ENCODE results near the gene GAGE10.

The GAGE10 gene

DNA sequence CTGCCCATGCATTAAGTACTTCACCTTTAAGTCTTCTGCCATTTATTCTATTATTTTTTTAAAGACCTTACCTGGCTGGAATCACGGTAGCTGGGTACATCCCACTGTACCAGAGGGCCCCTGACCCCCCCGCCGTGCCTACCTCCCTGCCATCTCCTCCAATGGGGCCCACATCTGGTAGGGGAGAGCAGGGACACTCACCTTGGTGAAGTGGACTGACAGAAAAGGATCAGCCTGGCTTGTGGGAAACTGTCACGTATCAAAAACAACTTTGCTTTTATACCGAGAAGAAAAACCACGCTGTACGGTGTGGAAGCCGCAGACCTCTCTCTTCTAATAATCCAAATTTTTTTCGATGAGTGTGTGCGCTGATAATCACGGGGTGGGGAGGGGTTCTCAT, 39.0 kb upstream of the GAGE10 start, which contains the start of gene FOXP3:
FOXP3 (minus strand) TSS at position 251 of the 400 bp plus-strand sequence. CDS start 6,205 bp downstream, outside the sequence.
- DNase-seq = no peak
- Histone ChIP-seq H3K36me3 (ENCODE audit: control insufficient read depth, insufficient read depth, low read length) (no peaks in the 10 kb centered on the region), H3K4me1 (ENCODE audit: control insufficient read depth, insufficient read depth, low read length, poor library complexity, severe bottlenecking) (peaks cover 3% of the 10 kb centered on the region), H3K27me3 (replicated peaks; ENCODE audit: control insufficient read depth, insufficient read depth, low read length, poor library complexity, severe bottlenecking) (no peaks in the 10 kb centered on the region), H3K9me3 (ENCODE audit: control insufficient read depth, low read length) (no peaks in the 10 kb centered on the region), H3K27ac (ENCODE audit: insufficient read depth, low read length, poor library complexity, severe bottlenecking) (peak within 1 kb of the TSS; percentile 45), H3K4me3 (ENCODE audit: insufficient read depth, low read depth, low read length, poor library complexity, severe bottlenecking) (no peak within 1 kb of the TSS)

DNA sequence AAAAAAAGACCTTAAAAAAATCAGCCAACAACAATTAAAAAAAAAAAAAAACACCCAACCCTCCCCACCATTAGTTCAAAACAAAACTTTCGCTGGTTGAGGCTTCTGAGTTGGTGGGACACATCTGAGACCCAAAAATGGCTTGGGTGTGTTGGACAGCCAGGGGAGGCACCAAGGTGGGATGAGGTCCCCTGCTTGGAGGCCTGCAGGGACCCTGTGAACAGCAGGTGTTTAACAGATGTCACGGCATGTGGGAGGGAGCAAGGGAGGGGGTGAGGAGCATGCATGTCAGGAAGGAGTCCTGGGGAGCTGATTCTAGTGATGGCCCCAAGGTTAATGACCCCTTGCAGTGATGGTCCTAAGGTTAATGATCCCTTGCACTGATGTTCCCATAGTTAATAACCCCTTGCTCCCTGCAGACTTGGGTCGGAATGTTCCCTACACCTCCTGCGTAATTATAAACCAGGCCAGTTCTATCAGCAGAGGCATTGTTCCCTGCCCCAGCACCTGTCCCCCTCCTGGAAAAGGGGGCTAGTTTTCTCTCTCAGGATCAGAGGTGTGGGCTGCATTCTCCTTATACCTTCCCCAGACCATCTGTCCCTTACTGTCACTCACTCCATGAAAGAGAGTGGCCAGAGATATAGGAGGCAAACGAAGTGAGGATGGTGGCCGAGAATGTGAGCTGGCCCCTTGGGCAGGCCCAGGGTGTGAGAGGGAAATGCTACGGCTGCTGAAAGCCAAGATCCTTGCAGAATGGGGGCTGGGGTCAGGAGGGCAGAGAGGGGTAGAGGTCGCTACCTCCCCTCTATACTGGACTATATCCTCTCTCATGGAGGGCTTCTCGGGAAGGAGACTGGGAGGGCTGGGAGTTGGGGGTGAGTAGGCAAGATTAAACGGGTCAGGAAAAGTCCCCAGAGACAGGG, 36.7 kb upstream of the GAGE10 start:
- no peak for DNase-seq
- Histone ChIP-seq H3K36me3 (ENCODE audit: control insufficient read depth, insufficient read depth, low read length) (no peaks in the 10 kb centered on the region), H3K4me3 (ENCODE audit: insufficient read depth, low read depth, low read length, poor library complexity, severe bottlenecking) (no peak overlapping the region), H3K9me3 (ENCODE audit: control insufficient read depth, low read length) (no peaks in the 10 kb centered on the region), H3K27ac (ENCODE audit: insufficient read depth, low read length, poor library complexity, severe bottlenecking) (no peak overlapping the region), H3K27me3 (replicated peaks; ENCODE audit: control insufficient read depth, insufficient read depth, low read length, poor library complexity, severe bottlenecking) (no peaks in the 10 kb centered on the region), H3K4me1 (ENCODE audit: control insufficient read depth, insufficient read depth, low read length, poor library complexity, severe bottlenecking) (peaks cover 10% of the 10 kb centered on the region)

DNA sequence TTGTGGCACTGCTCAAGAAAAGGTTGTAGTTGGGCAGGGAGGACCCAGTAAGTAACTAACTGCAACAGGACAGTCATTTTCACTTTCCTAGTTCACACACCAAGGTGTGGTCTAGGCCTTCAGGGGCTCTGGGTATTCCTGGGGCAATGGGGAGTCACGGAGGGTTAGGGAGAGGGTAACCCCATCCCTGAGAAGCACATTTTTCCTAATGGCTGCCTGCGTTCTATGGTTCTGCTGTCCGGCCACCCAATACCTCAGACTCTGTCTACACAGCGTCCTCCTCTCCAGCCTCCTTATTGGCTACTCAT, 34.8 kb upstream of the GAGE10 start:
- DNase-seq = no peak
- H3K9me3 ChIP-seq (ENCODE audit: control insufficient read depth, low read length) = no peaks in the 10 kb centered on the region
- peaks cover 19% of the 10 kb centered on the region for H3K4me1 ChIP-seq (ENCODE audit: control insufficient read depth, insufficient read depth, low read length, poor library complexity, severe bottlenecking)

DNA sequence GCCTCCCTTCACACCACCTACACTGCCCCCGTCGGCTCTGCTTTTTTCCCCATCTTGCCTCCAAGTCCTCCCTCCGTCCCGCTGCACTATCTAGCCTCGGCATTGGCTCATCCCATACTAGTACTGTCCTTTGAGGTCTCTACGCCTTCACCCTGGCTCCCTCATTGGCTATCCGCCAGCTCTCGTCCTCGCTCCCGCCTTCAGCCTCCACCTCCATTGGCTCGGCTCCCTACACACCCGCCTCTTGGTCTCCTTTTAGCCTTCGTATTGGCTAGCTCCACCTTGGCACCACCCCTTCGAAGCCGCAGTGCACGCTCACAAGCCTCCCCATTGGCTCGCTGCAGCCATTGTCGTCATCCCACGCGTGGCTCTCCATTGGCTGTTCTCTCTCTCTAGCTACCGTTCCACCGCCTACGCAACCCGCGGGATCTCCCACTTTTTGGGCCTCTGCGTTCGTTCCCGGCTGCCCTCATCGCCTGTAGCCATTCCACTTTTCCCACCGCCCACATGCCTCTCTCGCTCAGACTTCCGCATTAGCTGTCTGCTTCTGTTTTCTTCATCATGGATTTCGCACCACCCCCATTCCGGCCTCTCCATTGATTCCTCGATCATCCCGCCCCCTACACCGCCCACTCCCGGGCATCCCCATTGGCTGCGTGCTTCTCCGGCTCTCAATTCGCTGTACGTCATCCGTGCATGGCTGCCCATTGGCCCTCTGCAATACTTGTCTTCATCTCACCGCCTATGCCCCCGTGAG, 34.3 kb upstream of the GAGE10 start:
- peak overlapping the region; percentile 63 for H3K4me3 ChIP-seq (ENCODE audit: insufficient read depth, low read depth, low read length, poor library complexity, severe bottlenecking)
- H3K4me1 ChIP-seq (ENCODE audit: control insufficient read depth, insufficient read depth, low read length, poor library complexity, severe bottlenecking) = peaks cover 24% of the 10 kb centered on the region
- H3K27ac ChIP-seq (ENCODE audit: insufficient read depth, low read length, poor library complexity, severe bottlenecking) = peak overlapping the region; percentile 97
- H3K27me3 ChIP-seq (replicated peaks; ENCODE audit: control insufficient read depth, insufficient read depth, low read length, poor library complexity, severe bottlenecking) = no peaks in the 10 kb centered on the region
- no peaks in the 10 kb centered on the region for H3K36me3 ChIP-seq (ENCODE audit: control insufficient read depth, insufficient read depth, low read length)
- peak; percentile 91 to 92 (median 92) for DNase-seq
- H3K9me3 ChIP-seq (ENCODE audit: control insufficient read depth, low read length) = no peaks in the 10 kb centered on the region

More for the DNA sequence above, 34.8 kb upstream of the GAGE10 start:
- Histone ChIP-seq H3K27me3 (replicated peaks; ENCODE audit: control insufficient read depth, insufficient read depth, low read length, poor library complexity, severe bottlenecking) (no peaks in the 10 kb centered on the region), H3K27ac (ENCODE audit: insufficient read depth, low read length, poor library complexity, severe bottlenecking) (peak overlapping the region; percentile 67), H3K36me3 (ENCODE audit: control insufficient read depth, insufficient read depth, low read length) (no peaks in the 10 kb centered on the region), H3K4me3 (ENCODE audit: insufficient read depth, low read depth, low read length, poor library complexity, severe bottlenecking) (peak overlapping the region; percentile 20)

DNA sequence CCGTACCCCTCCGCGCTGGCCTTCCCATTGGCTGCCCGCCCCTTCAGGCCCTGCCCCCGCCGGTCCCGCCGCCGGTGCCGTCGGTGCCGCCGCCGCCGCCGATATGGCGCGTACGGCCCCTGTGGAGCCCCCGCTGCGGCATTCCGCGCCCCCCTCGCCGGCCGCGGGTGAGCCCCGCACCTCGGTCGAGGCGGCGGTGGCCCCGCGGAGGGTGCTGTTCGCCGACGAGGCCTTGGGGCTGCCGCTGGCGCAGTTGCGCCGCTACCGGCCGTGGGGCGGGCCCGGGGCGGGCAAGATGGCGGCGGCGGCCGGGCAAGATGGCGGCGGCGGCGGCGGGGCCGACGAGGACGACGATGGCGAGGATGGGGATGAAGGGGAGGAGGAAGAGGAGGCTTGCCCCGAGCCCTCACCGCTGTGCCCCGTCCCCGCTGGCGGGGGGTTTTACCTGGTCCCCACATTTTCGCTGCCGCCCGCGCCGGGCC, 33.6 kb upstream of the GAGE10 start, which contains the start of gene PPP1R3F:
PPP1R3F (plus strand) TSS at position 27 of the 482 bp plus-strand sequence; CDS start at position 104, 77 bp downstream.
- Histone ChIP-seq H3K4me1 (ENCODE audit: control insufficient read depth, insufficient read depth, low read length, poor library complexity, severe bottlenecking) (peaks cover 30% of the 10 kb centered on the region), H3K27me3 (replicated peaks; ENCODE audit: control insufficient read depth, insufficient read depth, low read length, poor library complexity, severe bottlenecking) (no peaks in the 10 kb centered on the region), H3K27ac (ENCODE audit: insufficient read depth, low read length, poor library complexity, severe bottlenecking) (peak within 1 kb of the TSS; percentile 97), H3K9me3 (ENCODE audit: control insufficient read depth, low read length) (no peaks in the 10 kb centered on the region), H3K36me3 (ENCODE audit: control insufficient read depth, insufficient read depth, low read length) (no peaks in the 10 kb centered on the region), H3K4me3 (ENCODE audit: insufficient read depth, low read depth, low read length, poor library complexity, severe bottlenecking) (peak within 1 kb of the TSS; percentile 63)
- DNase-seq = no peak

DNA sequence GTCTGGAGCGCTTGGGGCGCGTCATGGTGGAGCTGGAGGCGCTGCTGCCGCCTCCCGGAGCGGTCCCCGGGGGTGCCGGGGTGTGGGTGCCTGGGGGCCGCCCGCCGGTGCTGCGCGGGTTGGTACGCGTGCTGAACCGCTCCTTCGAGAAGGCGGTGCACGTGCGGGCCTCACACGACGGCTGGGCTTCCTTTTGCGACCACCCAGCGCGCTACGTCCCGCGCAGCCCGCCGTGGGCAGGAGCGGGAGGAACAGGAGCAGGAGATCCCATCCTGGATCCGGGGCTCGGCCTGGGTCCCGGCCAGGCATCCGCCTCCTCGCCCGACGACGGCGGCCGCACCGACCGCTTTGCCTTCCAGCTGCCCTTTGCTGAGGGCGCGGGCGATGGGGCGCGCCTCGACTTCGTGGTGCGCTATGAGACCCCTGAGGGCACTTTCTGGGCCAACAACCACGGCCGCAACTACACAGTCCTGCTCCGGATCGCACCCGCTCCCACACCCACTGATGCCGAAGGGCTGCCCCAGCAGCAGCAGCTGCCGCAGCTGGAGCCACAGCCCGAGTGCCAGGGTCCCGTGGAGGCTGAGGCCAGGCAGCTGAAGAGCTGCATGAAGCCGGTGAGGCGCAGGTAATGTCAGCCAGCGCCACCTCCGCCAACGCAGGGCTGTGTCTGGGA, 33.1 kb upstream of the GAGE10 start:
- Histone ChIP-seq H3K27me3 (replicated peaks; ENCODE audit: control insufficient read depth, insufficient read depth, low read length, poor library complexity, severe bottlenecking) (no peaks in the 10 kb centered on the region), H3K4me3 (ENCODE audit: insufficient read depth, low read depth, low read length, poor library complexity, severe bottlenecking) (peak overlapping the region; percentile 54), H3K9me3 (ENCODE audit: control insufficient read depth, low read length) (no peaks in the 10 kb centered on the region), H3K36me3 (ENCODE audit: control insufficient read depth, insufficient read depth, low read length) (no peaks in the 10 kb centered on the region), H3K4me1 (ENCODE audit: control insufficient read depth, insufficient read depth, low read length, poor library complexity, severe bottlenecking) (peaks cover 35% of the 10 kb centered on the region), H3K27ac (ENCODE audit: insufficient read depth, low read length, poor library complexity, severe bottlenecking) (peak overlapping the region; percentile 97)
- no peak for DNase-seq

DNA sequence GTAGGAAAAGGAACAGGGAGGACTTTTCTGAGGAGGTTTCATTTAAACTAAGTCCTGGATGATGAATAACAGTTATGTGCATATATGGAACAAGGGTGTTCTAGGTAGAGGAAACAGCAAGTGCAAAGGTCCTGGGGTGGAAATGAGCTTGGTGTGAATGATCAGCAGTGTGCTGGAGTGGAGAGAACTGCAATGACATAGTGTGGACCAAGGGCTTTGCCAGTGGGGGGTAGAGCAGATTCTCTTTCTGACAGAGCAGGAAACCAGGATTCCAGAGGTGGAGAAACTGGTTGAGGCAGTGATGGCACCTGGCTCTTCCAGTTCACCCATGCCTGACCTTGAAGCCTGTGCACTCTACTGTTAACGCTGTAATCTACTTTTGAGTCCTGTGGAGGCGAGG, 32.1 kb upstream of the GAGE10 start:
- H3K9me3 ChIP-seq (ENCODE audit: control insufficient read depth, low read length) = no peaks in the 10 kb centered on the region
- H3K36me3 ChIP-seq (ENCODE audit: control insufficient read depth, insufficient read depth, low read length) = no peaks in the 10 kb centered on the region
- no peak overlapping the region for H3K4me3 ChIP-seq (ENCODE audit: insufficient read depth, low read depth, low read length, poor library complexity, severe bottlenecking)
- H3K27me3 ChIP-seq (replicated peaks; ENCODE audit: control insufficient read depth, insufficient read depth, low read length, poor library complexity, severe bottlenecking) = no peaks in the 10 kb centered on the region
- peak overlapping the region; percentile 2 for H3K27ac ChIP-seq (ENCODE audit: insufficient read depth, low read length, poor library complexity, severe bottlenecking)
- H3K4me1 ChIP-seq (ENCODE audit: control insufficient read depth, insufficient read depth, low read length, poor library complexity, severe bottlenecking) = peaks cover 37% of the 10 kb centered on the region
- DNase-seq = no peak

DNA sequence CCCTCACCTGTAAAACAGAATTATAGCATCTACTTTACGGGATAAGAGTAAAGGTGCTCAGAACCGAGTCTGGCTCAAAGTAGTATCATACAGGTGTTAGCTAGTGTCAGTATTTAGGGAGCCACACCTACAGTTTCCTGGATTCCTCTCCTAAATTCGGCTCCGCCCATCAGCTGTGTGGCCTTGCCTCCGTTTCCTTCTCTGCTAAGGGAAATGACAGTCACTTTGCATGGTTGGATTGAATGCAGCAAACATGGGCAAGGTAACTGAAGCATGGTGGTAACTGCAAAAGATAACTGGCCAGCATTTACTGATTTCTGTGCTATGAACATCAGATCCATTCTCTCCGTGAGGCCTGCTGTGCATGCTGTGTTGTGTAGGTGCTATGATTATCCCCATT, 31.0 kb upstream of the GAGE10 start:
- Histone ChIP-seq H3K27me3 (replicated peaks; ENCODE audit: control insufficient read depth, insufficient read depth, low read length, poor library complexity, severe bottlenecking) (no peaks in the 10 kb centered on the region), H3K27ac (ENCODE audit: insufficient read depth, low read length, poor library complexity, severe bottlenecking) (peak overlapping the region; percentile 41), H3K4me1 (ENCODE audit: control insufficient read depth, insufficient read depth, low read length, poor library complexity, severe bottlenecking) (peaks cover 45% of the 10 kb centered on the region), H3K9me3 (ENCODE audit: control insufficient read depth, low read length) (no peaks in the 10 kb centered on the region), H3K36me3 (ENCODE audit: control insufficient read depth, insufficient read depth, low read length) (no peaks in the 10 kb centered on the region), H3K4me3 (ENCODE audit: insufficient read depth, low read depth, low read length, poor library complexity, severe bottlenecking) (peak overlapping the region; percentile 39)
- peak in 1 of 3 donors; percentile 11 for DNase-seq

DNA sequence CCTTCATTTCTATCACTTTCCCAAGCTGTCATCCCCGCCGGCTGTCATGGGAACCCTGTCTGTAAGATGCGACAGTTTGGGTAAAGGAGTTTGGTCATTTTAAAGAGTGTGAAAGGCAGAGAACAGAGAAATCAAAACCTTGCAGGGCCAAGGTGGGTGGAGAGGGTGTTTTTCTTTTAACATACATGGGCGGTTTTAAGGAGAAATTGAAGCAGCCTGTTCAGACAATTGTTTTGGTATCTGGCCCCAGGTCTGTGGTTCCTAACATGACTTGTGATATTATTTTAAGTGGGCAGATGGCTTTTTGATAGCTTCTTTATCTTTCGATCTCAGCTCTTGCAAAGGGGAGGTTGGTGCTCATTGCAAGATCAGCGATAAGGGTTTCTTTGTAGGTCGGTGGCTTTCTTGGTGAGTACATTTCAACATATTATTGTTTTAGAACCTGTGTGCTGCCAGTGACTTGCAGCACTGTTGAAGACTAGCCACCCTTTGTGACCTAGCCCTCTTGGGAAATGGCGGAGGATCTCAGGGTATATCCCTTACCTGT, 30.2 kb upstream of the GAGE10 start:
- Histone ChIP-seq H3K27me3 (replicated peaks; ENCODE audit: control insufficient read depth, insufficient read depth, low read length, poor library complexity, severe bottlenecking) (no peaks in the 10 kb centered on the region), H3K4me3 (ENCODE audit: insufficient read depth, low read depth, low read length, poor library complexity, severe bottlenecking) (peak overlapping the region; percentile 39), H3K9me3 (ENCODE audit: control insufficient read depth, low read length) (no peaks in the 10 kb centered on the region), H3K36me3 (ENCODE audit: control insufficient read depth, insufficient read depth, low read length) (no peaks in the 10 kb centered on the region), H3K27ac (ENCODE audit: insufficient read depth, low read length, poor library complexity, severe bottlenecking) (peak overlapping the region; percentile 41), H3K4me1 (ENCODE audit: control insufficient read depth, insufficient read depth, low read length, poor library complexity, severe bottlenecking) (peaks cover 42% of the 10 kb centered on the region)
- peak in 1 of 3 donors; percentile 28 for DNase-seq
